NAMALWA (cell line): ENCODE results near the gene ANP32B.
A peak's percentile ranks its signal among the peaks of the same experiment; 100 is the strongest.
"Not testable (repeated sequence)": the region's sequence is repeated elsewhere in the genome, so short reads cannot be mapped to it uniquely, and the experiment has no call there.

Experiments
- DNase-seq: peaks from one replicate; pipeline ENCODE4 v3.0.0-alpha.2; 2015; ENCODE audit warnings: low spot score

The ANP32B gene

GRCh38 chr9:97993000-97993399, 9.9 kb downstream of the ANP32B start:
- DNase-seq = no peak

- DNase-seq = no peak
Measured at GRCh38 chr9:97994703-97995102, 11.6 kb downstream of the ANP32B start.

- DNase-seq = not testable (repeated sequence)
Measured at GRCh38 chr9:97996676-97997075, 13.5 kb downstream of the ANP32B start.

GRCh38 chr9:97997330-97998276, 14.5 kb downstream of the ANP32B start:
- DNase-seq = no peak

GRCh38 chr9:98002808-98003207, 19.7 kb downstream of the ANP32B start:
- no peak for DNase-seq

- no peak for DNase-seq
Measured at GRCh38 chr9:98006127-98006796, 23.1 kb downstream of the ANP32B start.

- no peak for DNase-seq
Measured at GRCh38 chr9:98007251-98007928, 24.2 kb downstream of the ANP32B start.

- no peak for DNase-seq
Measured at GRCh38 chr9:98008764-98009163, 25.6 kb downstream of the ANP32B start.

- DNase-seq = no peak
Measured at GRCh38 chr9:98009437-98009836, 26.3 kb downstream of the ANP32B start.

GRCh38 chr9:98009936-98010335, 26.8 kb downstream of the ANP32B start:
- no peak for DNase-seq

GRCh38 chr9:98010445-98010844, 27.3 kb downstream of the ANP32B start:
- peak; percentile 65 for DNase-seq

- no peak for DNase-seq
Measured at GRCh38 chr9:98011122-98011521, 28.0 kb downstream of the ANP32B start.

GRCh38 chr9:98016137-98016680, 33.1 kb downstream of the ANP32B start:
- no peak for DNase-seq

GRCh38 chr9:98017306-98017705, 34.2 kb downstream of the ANP32B start:
- DNase-seq = no peak

- no peak for DNase-seq
Measured at GRCh38 chr9:98018347-98018746, 35.2 kb downstream of the ANP32B start.

- no peak for DNase-seq
Measured at GRCh38 chr9:98019098-98019497, 36.0 kb downstream of the ANP32B start.

GRCh38 chr9:98019869-98020268, 36.7 kb downstream of the ANP32B start:
- not testable (repeated sequence) for DNase-seq

- DNase-seq = no peak
Measured at GRCh38 chr9:98020476-98021145, 37.5 kb downstream of the ANP32B start.

- DNase-seq = no peak
Measured at GRCh38 chr9:98021306-98022040, 38.3 kb downstream of the ANP32B start.

- DNase-seq = no peak
Measured at GRCh38 chr9:98022447-98022846, 39.3 kb downstream of the ANP32B start.

GRCh38 chr9:98024702-98025101, 41.6 kb downstream of the ANP32B start:
- DNase-seq = no peak
